IMR-90 (cell line): ENCODE measurements around the gene DAB1. TPM values are rescaled to one million over a fixed set of nuclear protein-coding genes. Genes with fewer than 3 reads are reported as not detected.

ENCODE experiments used
- ATAC-seq: fragments of 200-7000 bp; cut with Tn5 transposase; 2 replicates; pipeline ENCODE4 v1.9.1; 2020; ENCODE audit warnings: low read depth, mild to moderate bottlenecking, moderate library complexity
- BruUV-seq: library from RNA; stranded (reverse); fragments of 400-500 nt; replicated peaks from 2 replicates; lab custom pipeline; 2021; lab: Mats Ljungman, UMichigan
- CTCF ChIA-PET: fragments of 300-600 bp; formaldehyde crosslinking; extraction: SDS; loops from one replicate; lab custom pipeline; 2021; ENCODE audit warnings: antibody characterized with exemption; lab: Yijun Ruan, JAX
- POLR2A ChIA-PET: fragments of 300-600 bp; sonication (Branson Sonifier 250); formaldehyde crosslinking; loops from one replicate; lab custom pipeline; 2022; ENCODE audit warnings: antibody characterized with exemption; ENCODE audit not compliant: unreplicated experiment; lab: Charles Lee
- DNase-seq: peaks from one replicate; pipeline ENCODE4 v3.0.0; 2013
- H2AFZ ChIP-seq: replicated peaks from 2 replicates; pipeline ENCODE3; 2013; ENCODE audit warnings: low read length, mild to moderate bottlenecking; ENCODE audit not compliant: poor library complexity
- H2AK5ac ChIP-seq: 2 replicates; pipeline ENCODE4 v1.6.1; 2013; ENCODE audit warnings: low read depth, low read length, inconsistent platforms
- H2AK9ac ChIP-seq: replicated peaks from 2 replicates; pipeline ENCODE3; 2013; ENCODE audit warnings: mild to moderate bottlenecking, low read depth, low read length, moderate library complexity; ENCODE audit not compliant: poor library complexity
- H2BK120ac ChIP-seq: 2 replicates; pipeline ENCODE4 v1.6.1; 2013; ENCODE audit warnings: low read depth, low read length, inconsistent platforms
- H2BK15ac ChIP-seq: 3 replicates; pipeline ENCODE4 v1.6.1; 2013; ENCODE audit warnings: low read depth, low read length, inconsistent platforms
- H2BK20ac ChIP-seq: 2 replicates; pipeline ENCODE4 v1.6.1; 2013; ENCODE audit warnings: low read depth, mild to moderate bottlenecking, inconsistent platforms, low read length, moderate library complexity
- H2BK5ac ChIP-seq: 2 replicates; pipeline ENCODE4 v1.6.1; 2013; ENCODE audit warnings: mild to moderate bottlenecking, low read depth, low read length, inconsistent platforms; ENCODE audit not compliant: poor library complexity, severe bottlenecking
- H3K14ac ChIP-seq: replicated peaks from 2 replicates; pipeline ENCODE4 v1.6.1; 2013; ENCODE audit warnings: low read depth, low read length, inconsistent platforms
- H3K18ac ChIP-seq: 2 replicates; pipeline ENCODE4 v1.6.1; 2013; ENCODE audit warnings: low read depth, low read length, control low read depth
- H3K23ac ChIP-seq: 2 replicates; pipeline ENCODE4 v1.6.1; 2013; ENCODE audit warnings: low read depth, low read length, inconsistent platforms
- H3K27ac ChIP-seq: 2 replicates; pipeline ENCODE4 v1.5.1; 2013; ENCODE audit warnings: mild to moderate bottlenecking, control low read depth, low read length; ENCODE audit not compliant: insufficient read depth
- H3K27me3 ChIP-seq: 2 replicates; pipeline ENCODE4 v1.6.1; 2013; ENCODE audit warnings: low read length; ENCODE audit not compliant: control insufficient read depth, insufficient read depth
- H3K36me3 ChIP-seq: 2 replicates; pipeline ENCODE4 v1.6.1; 2013; ENCODE audit warnings: low read length, mixed read lengths; ENCODE audit not compliant: control insufficient read depth, insufficient read depth
- H3K4ac ChIP-seq: 2 replicates; pipeline ENCODE4 v1.6.1; 2013; ENCODE audit warnings: low read depth, low read length, inconsistent platforms
- H3K4me1 ChIP-seq: 2 replicates; pipeline ENCODE4 v1.6.1; 2013; ENCODE audit warnings: low read length, mixed read lengths; ENCODE audit not compliant: control insufficient read depth, insufficient read depth
- H3K4me2 ChIP-seq: 2 replicates; pipeline ENCODE4 v1.6.1; 2013; ENCODE audit warnings: low read depth, mild to moderate bottlenecking, control low read depth, low read length, moderate library complexity
- H3K4me3 ChIP-seq: 2 replicates; pipeline ENCODE4 v1.5.1; 2013; ENCODE audit warnings: low read depth, mild to moderate bottlenecking, control low read depth, low read length, moderate library complexity; ENCODE audit not compliant: insufficient read depth
- H3K56ac ChIP-seq: 2 replicates; pipeline ENCODE4 v1.6.1; 2013; ENCODE audit warnings: low read length, inconsistent platforms; ENCODE audit not compliant: insufficient read depth; ENCODE audit errors: extremely low read depth
- H3K79me1 ChIP-seq, 2 experiments: 2 replicates each; pipeline ENCODE4 v1.6.1; 2013; ENCODE audit warnings: low read length in 2 of 2, inconsistent platforms in 1 of 2, low read depth in 1 of 2
- H3K9ac ChIP-seq: 2 replicates; pipeline ENCODE4 v1.6.1; 2013; ENCODE audit warnings: low read depth, low read length, control low read depth
- H3K9me1 ChIP-seq: 2 replicates; pipeline ENCODE4 v1.6.1; 2013; ENCODE audit warnings: low read length, inconsistent platforms; ENCODE audit not compliant: insufficient read depth
- H3K9me3 ChIP-seq: 2 replicates; pipeline ENCODE4 v1.6.1; 2013; ENCODE audit warnings: low read length; ENCODE audit not compliant: control insufficient read depth, insufficient read depth
- H4K20me1 ChIP-seq: 2 replicates; pipeline ENCODE4 v1.6.1; 2013; ENCODE audit warnings: low read length, inconsistent platforms; ENCODE audit not compliant: insufficient read depth
- H4K5ac ChIP-seq: 2 replicates; pipeline ENCODE4 v1.6.1; 2013; ENCODE audit warnings: mild to moderate bottlenecking, low read depth, low read length, control low read depth
- H4K8ac ChIP-seq, 2 experiments: 2 replicates each; pipeline ENCODE4 v1.6.1; 2013; ENCODE audit warnings: low read depth in 2 of 2, low read length in 2 of 2, control low read depth in 1 of 2, inconsistent platforms in 1 of 2
- H4K91ac ChIP-seq: 2 replicates; pipeline ENCODE4 v1.6.1; 2013; ENCODE audit warnings: low read depth, low read length, inconsistent platforms; ENCODE audit not compliant: insufficient read depth
- BHLHE40 ChIP-seq: fragments of 150-350 bp; IDR thresholded peaks from 2 replicates; pipeline ENCODE4 v1.6.1; 2016; ENCODE audit warnings: mild to moderate bottlenecking, low read depth, low read length
- CEBPB ChIP-seq: IDR thresholded peaks from 2 replicates; pipeline ENCODE4 v1.6.1; 2012; ENCODE audit warnings: low read depth, low read length, improper control_type of control experiment
- CHD1 ChIP-seq: IDR thresholded peaks from 2 replicates; pipeline ENCODE4 v1.6.1; 2012; ENCODE audit warnings: low read depth, low read length, improper control_type of control experiment
- CTCF ChIP-seq: conservative IDR thresholded peaks from 2 replicates; pipeline ENCODE4 v1.5.1; 2012; ENCODE audit warnings: mild to moderate bottlenecking, low read depth, low read length, improper control_type of control experiment
- ELK1 ChIP-seq: fragments of 150-350 bp; IDR thresholded peaks from 2 replicates; pipeline ENCODE4 v1.6.1; 2016; ENCODE audit warnings: low read depth, mild to moderate bottlenecking, low read length, moderate library complexity, borderline replicate concordance
- FOS ChIP-seq: fragments of 150-350 bp; IDR thresholded peaks from 2 replicates; pipeline ENCODE4 v1.6.1; 2016; ENCODE audit warnings: low read depth, low read length
- MAFK ChIP-seq: IDR thresholded peaks from 2 replicates; pipeline ENCODE4 v1.6.1; 2012; ENCODE audit warnings: low read depth, low read length, improper control_type of control experiment
- MAZ ChIP-seq: IDR thresholded peaks from 2 replicates; pipeline ENCODE4 v1.6.1; 2012; ENCODE audit warnings: low read depth, mild to moderate bottlenecking, low read length, improper control_type of control experiment, moderate library complexity, borderline replicate concordance
- MXI1 ChIP-seq: IDR thresholded peaks from 2 replicates; pipeline ENCODE4 v1.6.1; 2012; ENCODE audit warnings: low read depth, mild to moderate bottlenecking, low read length, moderate library complexity, borderline replicate concordance
- NFE2L2 ChIP-seq: fragments of 150-350 bp; IDR thresholded peaks from 2 replicates; pipeline ENCODE4 v1.6.1; 2016; ENCODE audit warnings: low read depth, mild to moderate bottlenecking, low read length
- POLR2A ChIP-seq: IDR thresholded peaks from 2 replicates; pipeline ENCODE4 v1.6.1; 2012; ENCODE audit warnings: mild to moderate bottlenecking, low read depth, low read length
- RAD21 ChIP-seq: IDR thresholded peaks from 2 replicates; pipeline ENCODE4 v1.6.1; 2012; ENCODE audit warnings: low read length, improper control_type of control experiment
- RCOR1 ChIP-seq: IDR thresholded peaks from 2 replicates; pipeline ENCODE4 v1.6.1; 2012; ENCODE audit warnings: mild to moderate bottlenecking, low read length, improper control_type of control experiment; ENCODE audit not compliant: insufficient replicate concordance
- RFX5 ChIP-seq: IDR thresholded peaks from 2 replicates; pipeline ENCODE4 v1.8.0; 2012; ENCODE audit warnings: low read depth, mild to moderate bottlenecking, low read length, moderate library complexity
- SMC3 ChIP-seq: fragments of 150-350 bp; IDR thresholded peaks from 2 replicates; pipeline ENCODE4 v1.6.1; 2016; ENCODE audit warnings: low read depth, mild to moderate bottlenecking, antibody characterized with exemption, low read length, moderate library complexity
- USF2 ChIP-seq: fragments of 150-350 bp; IDR thresholded peaks from 2 replicates; pipeline ENCODE4 v1.6.1; 2017; ENCODE audit warnings: mild to moderate bottlenecking, antibody characterized with exemption, low read length, low read depth
- WGBS, 2 experiments: methylation state at CpG; one replicate each; pipeline versions ENCODE4 v1.1.5 to v1.1.7; 2013; ENCODE audit warnings: missing lambda C conversion rate in 2 of 2; ENCODE audit not compliant: insufficient read length in 1 of 2; ENCODE audit errors: extremely low coverage in 2 of 2; 5-methylcytosine and 5-hydroxymethylcytosine counted together
- dilution Hi-C: fragments of 300-500 bp; cut with HindIII; formaldehyde crosslinking; loops from one replicate; pipeline ENCODE4 v1.14.3; 2018; ENCODE audit warnings: low sequenced_read_pairs; ENCODE audit not compliant: unreplicated experiment
- in situ Hi-C: fragments of 300-500 bp; cut with MboI; formaldehyde crosslinking; loops from 3 replicates; pipeline ENCODE4 v1.14.3; 2019; ENCODE audit warnings: low sequenced_read_pairs, inconsistent platforms, mixed read lengths
- intact Hi-C: fragments of 100-400 bp; cut with micrococcal nuclease; formaldehyde crosslinking; loops from 2 replicates; pipeline ENCODE4 v1.10.0; 2022
- polyA plus RNA-seq, 3 experiments: library from polyadenylated mRNA; depleted of rRNA; stranded (reverse); fragments of >200 nt; gene quantifications; 2 replicates each; pipeline ENCODE4 v1.2.3, GENCODE V29; 2012; ENCODE audit warnings: low replicate concordance in 1 of 3
- total RNA-seq: library from RNA; depleted of rRNA; stranded (reverse); fragments of >200 nt; gene quantifications from 2 replicates; pipeline ENCODE4 v1.2.3, GENCODE V29; 2012

The DAB1 gene
- total and polyA plus RNA-seq, 2 of the 4 experiments (the other 2 are of a cell fraction), result 0.18 to 0.41 TPM

GRCh38 chr1:57165546-57165945 lies 258.3 kb downstream of the DAB1 start:
- Histone ChIP-seq H2AK9ac (no peak overlapping the region), H2AFZ (no peak overlapping the region), H3K9me1 (no peaks in the 10 kb centered on the region), H2BK20ac (no peak overlapping the region), H3K4ac (no peak overlapping the region), H2BK120ac (no peak overlapping the region), H3K4me1 (no peaks in the 10 kb centered on the region), H3K79me1 (no peaks in the 10 kb centered on the region), H4K20me1 (no peaks in the 10 kb centered on the region), H4K5ac (no peak overlapping the region), H3K4me2 (no peak overlapping the region; the same call in 1 of the 2 replicates), H2BK5ac (no peak overlapping the region), H3K56ac (no peak overlapping the region), H2AK5ac (no peak overlapping the region), H3K23ac (no peak overlapping the region), H3K9ac (no peak overlapping the region), H3K27ac (no peak overlapping the region), H3K36me3 (no peaks in the 10 kb centered on the region), H4K91ac (no peak overlapping the region), H3K18ac (no peak overlapping the region), H3K4me3 (no peak overlapping the region), H3K27me3 (no peaks in the 10 kb centered on the region), H2BK15ac (no peak overlapping the region), H4K8ac (no peak overlapping the region), H3K9me3 (no peaks in the 10 kb centered on the region), H3K14ac (no peak overlapping the region)
- DNase-seq (peak; percentile 44), ATAC-seq (peak; percentile 84)
- ChIA-PET POLR2A (no interaction called here), CTCF (no interaction called here)
- dilution Hi-C loops, result no loop called here
- intact Hi-C loops, result no loop called here
- TF ChIP-seq FOS (no peak), SMC3 (no peak), USF2 (no peak), RCOR1 (no peak), ELK1 (no peak), NFE2L2 (no peak), RAD21 (no peak), CEBPB (no peak), MAZ (no peak), CTCF (no peak), POLR2A (no peak), CHD1 (no peak), MAFK (no peak), MXI1 (no peak), RFX5 (no peak), BHLHE40 (no peak)
- BruUV-seq, result no TSS peak
- in situ Hi-C loops, result no loop called here
- WGBS, 2 experiments, result no CpG with 5 or more reads among the region's 1 CpG
